Activated T-helper 1 cell treated with Interleukin-2 at 50 U/mL for 16 hours (primary cell): ENCODE data around the gene OLFM1.
"Not testable (repeated sequence)": the region's sequence is repeated elsewhere in the genome, so short reads cannot be mapped to it uniquely, and the experiment has no call there.

Source experiments
- DNase-seq: peaks from one replicate; pipeline ENCODE4 v3.0.0-alpha.2; 2020; ENCODE audit warnings: low read depth

The OLFM1 gene

DNA sequence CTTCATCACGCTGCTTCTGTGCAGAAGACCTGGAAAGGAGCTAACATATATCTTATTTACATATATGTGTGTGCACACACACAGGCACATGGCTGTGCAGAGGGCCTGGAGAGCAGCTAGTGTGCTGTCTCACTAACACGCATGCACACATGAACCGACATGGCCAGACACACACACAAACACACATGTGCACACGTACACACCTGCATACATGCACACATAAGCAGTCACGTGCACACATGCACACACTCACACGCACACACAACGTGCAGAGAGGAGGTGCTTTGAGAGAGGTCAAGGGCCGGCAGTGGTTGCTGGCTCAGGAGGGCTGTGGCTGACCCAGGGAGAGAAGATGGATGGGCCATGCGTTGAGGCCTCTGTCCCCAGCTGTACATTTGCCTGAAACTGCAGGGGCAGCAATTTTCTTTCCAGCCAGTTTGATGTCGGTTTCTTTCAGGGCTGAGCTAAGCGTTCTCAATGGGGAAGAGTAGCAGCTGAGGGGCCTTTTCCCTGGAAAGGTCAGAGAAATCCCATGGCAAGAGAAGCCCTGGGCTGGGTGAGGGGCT is 66.7 kb downstream of the OLFM1 start:
- DNase-seq: no peak

DNA sequence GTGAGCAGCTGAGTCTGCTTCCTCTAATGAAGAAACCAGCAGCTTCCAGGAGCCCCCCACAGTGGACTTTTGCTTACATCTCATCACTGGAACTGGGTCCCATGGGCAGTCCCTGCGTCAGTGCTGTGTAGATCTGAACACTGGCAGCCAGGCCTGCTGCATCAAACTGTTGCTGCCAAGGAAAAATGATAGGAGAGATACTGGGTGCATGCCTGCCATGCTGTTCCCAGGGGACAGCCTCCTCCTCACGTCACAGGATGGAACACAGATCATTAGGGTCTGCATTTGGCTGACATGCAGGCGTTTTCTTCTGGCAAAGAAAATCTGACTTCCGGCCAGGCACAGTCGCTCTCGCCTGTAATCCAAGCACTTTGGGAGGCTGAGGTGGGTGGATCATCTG is 67.9 kb downstream of the OLFM1 start:
- no peak for DNase-seq

DNA sequence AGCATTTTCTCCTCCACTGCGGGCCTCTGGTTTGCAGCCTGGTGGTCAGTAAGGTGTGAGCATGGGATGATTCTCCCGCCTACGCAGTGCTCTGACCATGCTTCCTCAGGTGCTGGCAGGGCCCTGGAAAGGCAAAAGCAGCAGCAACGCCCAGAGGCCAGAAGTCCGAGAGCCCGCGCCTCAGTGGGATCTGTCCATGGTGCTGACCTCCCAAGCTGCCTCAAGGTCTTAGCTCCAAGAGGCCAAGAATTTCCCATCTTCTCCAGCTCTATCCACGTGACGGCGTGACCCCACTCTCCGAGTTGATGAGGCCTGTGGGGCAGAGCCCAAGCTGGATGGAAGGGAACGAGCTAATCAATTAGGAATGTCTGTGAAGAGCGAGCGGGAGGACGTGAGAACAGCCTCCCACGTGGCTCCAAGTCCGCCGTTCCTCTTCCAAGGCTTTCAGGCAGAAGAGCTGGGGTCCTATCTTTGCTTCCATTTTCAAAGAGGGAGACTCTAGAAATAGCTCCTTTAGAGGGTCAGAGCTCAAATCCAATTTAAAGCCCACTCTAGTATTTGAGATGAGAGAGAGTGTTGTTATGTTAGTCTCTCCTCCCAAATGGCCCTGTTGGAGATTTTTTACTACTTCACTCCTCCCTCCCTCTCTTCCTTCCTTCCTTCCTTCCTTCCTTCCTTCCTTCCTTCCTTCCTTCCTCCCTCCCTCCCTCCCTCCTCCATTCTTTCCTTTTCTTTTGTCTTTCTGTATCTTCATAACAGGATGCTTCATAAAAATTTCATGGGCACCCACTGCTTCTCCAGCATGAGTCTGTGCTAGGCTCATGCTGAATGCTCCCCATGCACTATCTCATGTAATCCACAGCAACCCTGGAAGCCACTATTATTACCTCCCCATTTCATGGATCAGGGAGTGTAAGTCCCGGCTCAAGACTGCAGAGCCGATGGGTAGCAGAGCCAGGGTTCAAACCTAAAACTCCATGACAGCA is 69.3 kb downstream of the OLFM1 start:
- no peak for DNase-seq

DNA sequence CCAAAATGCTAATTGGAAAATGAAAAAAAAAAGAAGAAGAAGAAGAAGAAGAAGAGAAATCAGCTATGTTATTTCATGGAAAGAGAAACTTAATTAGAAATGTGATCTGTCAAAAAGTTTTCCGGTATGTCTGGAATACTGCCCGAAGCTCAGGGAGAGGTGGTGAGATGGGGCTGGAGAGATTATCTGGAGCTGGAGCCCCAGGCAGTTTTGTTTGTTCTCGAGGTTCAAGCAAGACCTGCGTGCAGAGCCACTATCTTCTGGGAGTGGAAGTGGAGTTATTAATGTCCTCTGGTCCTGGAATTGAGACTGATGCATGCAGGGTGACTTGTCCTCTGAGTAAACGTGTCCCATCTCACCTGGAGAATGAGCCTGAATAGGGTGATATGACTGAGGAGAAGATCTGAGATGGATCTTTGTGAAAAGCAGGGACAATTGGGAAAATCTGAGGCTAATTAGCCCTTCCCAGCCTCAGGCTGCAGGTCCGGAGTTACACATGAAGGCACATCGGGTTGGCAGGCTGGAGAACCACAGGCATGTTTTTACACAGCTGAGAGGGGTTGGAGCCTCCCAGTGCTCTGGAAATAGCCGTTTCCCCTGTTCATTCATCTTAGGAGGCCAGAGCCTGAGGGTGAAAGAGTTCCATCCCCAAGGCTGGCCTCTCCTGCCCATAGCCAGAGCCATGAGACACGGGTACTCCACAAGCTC is 70.5 kb downstream of the OLFM1 start:
- no peak for DNase-seq

DNA sequence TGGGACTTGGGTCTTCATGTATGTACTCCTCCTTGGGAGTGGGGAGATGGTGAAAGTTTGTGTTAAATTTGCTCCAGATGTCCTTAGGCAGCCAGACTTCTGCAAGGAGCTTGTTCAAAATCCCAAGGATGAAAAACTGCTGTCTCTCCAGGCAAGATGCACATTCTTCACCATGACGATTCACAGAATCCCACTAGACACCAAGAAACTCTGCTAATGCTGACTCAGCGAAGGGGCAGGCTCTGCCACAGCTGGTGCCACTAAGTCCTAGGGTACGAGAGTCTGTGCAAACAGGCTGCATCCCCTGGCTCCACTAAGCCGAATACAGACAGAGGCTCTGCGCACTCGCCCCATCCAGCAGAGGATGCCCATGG is 71.1 kb downstream of the OLFM1 start:
- no peak for DNase-seq

DNA sequence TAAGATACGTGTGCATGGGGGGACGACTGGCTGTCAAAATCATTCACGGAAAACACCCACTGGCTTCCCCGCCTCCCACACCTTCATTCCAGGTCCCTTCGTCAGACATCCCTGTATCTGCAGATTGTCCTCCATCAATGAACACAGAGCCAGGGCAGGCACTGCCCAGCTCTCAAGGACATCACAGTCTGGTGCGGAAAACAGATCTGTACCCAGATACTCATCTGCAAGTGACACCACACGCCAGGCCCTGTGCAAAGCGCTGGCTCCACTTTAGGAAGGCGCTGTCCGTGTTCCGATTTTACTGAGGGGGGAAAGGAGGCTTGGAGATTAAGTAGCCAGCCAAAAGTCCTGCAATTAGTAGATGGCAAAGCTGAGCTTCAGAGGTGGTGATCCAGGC is 72.3 kb downstream of the OLFM1 start:
- DNase-seq: no peak

DNA sequence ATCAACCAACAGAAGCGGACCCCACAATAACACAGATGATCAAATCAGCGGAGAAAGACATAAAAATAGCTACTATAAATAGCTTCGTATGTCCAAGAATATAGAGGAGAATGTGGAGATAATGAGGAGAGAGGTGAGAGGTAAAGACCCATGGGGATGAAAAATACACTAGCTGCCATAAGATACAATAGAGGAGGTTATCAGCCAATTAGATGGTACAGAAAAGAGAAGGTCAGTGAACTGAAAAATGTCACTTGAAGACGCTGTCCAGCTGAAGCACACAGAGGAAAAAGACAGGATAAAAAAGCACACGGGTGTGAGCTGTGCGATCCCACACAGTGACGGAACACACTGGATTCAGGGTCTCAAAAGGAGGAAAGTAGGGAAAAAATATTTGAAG is 73.4 kb downstream of the OLFM1 start:
- DNase-seq: no peak

DNA sequence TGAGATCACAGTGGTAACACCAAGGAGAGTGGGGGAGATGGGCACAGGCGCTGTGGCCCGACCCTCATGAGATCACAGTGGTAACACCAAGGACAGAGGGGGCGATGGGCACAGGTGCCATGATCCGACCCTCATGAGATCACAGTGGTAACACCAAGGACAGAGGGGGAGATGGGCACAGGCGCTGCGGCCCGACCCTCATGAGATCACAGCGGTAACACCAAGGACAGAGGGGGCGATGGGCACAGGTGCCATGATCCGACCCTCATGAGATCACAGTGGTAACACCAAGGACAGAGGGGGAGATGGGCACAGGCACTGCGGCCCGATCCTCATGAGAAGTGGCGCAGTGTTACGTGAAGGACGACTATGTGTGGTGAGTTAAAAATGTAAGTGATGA is 75.1 kb downstream of the OLFM1 start:
- not testable (repeated sequence) for DNase-seq

DNA sequence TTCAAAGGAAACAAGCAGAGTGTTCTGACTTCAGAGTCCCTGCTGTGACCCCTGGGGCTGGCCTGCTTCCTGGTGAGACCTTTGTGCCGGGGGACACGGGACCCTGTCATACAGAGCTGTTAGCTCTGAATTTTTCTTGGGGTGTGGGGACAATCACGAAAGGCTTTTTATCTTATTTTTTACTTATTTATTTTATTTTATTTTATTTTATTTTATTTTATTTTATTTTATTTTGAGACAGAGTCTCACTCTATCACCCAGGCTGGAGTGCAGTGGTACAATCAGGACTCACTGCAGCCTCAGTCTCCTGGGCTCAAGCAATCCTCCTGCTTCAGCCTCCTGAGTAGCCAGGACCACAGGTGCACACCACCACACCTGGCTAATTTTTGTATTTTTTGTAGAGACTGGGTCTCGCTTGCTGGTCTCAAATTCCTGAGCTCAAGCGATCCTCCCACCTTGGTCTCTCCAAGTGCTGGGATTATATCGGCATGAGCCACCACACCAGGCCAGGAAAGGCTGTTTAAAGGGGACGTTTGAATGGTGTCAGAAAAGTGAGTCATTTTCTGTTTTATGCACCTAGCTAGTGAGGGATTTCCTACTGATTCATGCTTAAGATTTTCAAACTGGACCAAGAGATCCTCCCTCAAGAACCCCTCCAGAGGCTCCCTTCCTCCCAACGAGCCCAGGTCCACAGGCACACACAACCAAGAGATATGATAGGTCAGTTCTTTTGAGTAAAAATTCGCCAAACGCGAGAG is 75.7 kb downstream of the OLFM1 start:
- DNase-seq: no peak

DNA sequence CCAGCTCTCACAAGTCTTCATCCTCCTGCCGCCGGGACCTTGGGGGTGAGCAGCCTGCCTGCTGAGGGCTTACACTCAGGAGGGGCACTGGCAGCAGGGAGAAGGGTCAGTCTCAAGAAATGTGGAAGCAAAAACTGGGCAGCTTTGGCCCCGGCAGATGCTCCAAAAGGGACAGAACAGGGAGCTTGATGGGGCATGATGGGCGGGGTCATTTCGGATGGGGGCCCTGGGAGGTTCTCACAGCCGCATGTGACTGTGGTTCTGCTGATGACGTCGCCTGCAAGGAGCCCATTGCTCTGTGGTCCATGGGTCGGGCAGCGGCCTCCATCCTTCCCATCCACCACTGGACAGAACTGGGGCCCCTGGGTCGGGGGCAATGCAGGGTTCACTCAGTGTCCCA is 76.6 kb downstream of the OLFM1 start:
- DNase-seq: no peak

DNA sequence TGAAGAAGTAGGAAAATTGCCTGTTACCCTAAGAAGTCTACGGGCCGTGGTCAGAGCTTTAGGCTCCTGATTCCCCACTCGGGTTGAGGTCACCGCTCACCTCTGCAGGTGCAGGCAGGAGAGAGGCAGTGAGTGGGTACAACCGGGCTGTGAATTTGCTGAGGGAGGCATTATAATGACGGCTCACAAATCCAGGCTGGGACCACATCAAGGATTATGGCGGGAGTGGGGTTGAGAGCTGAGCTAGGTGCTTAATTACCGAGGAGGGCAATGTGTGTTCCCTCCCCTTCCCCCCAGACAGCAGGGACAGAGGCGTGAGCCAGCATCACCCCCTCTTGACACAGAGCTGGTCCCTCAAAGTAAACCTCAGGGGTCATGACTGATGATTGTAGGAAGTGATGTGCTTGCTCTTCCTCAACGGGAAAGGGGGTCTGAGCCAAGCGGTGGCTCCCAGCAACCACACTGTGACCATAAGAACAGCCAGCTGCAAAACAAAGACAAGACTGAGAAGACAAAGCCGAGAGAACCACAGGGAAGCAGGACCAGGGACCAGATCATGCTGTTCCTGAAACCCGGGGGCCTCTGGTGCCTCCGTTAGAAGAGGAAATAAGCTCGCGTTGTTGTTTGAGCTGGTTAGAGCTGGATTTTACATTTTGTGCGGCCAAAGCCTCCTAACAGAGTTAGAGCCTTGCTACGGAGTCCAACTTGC is 77.7 kb downstream of the OLFM1 start:
- DNase-seq: no peak

DNA sequence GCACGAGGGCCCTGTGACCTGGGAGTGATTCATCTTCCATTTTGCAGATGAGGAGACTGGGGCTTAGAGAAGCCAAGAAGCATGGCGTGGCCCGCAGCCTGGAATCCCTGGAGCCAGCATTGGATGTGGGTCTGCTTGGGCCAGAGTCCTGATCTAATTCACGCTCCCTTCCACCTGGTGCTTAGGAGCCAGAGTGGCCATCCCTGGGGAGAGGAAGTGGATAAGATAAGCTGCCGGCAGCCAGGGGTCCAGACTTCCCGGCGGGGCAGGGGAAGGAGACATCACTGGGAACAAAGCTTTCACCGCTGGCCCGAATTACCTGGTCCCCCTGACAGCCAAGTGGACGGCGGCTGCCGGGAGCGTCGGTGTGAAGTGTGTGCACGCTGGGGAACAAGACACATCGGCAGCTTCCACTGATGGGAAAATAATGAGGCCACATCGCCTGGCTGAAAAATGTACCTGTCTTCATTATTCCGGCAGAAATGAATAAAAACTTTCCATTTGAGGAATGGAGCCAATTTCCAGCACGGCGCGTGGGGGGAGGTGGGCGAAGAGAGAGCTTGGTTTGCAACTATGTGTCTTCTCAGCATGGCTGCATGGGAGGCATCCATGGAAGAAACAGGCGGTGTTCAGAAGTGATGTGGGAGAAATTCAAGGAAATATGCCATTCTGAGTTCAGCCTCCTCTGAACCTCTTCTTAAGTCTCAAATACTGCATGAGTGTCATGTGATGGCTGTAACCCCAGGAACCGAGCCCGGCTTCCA is 78.5 kb downstream of the OLFM1 start:
- no peak for DNase-seq

DNA sequence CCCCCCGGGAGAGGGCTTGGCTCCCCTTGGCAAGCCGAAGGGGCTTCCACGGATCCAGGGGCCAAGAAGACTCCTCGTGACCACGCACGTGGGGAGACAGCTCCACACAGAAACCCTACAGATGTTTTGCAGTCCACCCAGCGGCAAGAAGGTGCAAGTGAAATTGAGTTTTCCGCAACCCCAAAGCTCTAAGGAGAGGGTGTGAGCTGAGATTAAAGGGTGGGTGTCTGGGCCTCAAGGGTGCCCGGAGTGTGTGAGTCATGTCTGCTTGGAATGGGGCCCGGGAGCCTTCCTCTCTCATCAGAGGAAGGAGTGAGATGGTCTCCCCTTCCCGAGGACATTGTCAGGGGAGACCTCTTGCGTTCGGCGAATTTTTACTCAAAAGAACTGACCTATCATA is 79.1 kb downstream of the OLFM1 start:
- no peak for DNase-seq

DNA sequence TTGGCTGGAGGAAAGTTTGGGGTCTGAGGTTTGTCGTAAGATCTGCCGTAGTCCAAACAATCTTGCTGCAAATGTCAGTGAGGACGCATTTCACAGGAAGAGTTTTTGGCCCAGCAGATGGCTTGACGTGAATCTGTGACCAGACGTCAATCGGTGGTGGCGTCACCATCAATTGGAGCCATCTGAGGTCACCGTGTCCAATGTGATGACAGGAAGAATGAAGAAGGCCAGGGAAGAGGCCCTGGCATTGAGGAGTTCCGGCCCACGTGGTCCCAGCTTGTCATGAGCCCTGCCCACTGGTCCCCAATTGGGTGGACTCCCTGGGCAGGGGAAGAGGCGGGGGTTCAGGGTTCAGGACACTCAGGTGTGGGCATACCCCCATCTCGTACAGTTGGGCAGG is 79.9 kb downstream of the OLFM1 start:
- DNase-seq: no peak

DNA sequence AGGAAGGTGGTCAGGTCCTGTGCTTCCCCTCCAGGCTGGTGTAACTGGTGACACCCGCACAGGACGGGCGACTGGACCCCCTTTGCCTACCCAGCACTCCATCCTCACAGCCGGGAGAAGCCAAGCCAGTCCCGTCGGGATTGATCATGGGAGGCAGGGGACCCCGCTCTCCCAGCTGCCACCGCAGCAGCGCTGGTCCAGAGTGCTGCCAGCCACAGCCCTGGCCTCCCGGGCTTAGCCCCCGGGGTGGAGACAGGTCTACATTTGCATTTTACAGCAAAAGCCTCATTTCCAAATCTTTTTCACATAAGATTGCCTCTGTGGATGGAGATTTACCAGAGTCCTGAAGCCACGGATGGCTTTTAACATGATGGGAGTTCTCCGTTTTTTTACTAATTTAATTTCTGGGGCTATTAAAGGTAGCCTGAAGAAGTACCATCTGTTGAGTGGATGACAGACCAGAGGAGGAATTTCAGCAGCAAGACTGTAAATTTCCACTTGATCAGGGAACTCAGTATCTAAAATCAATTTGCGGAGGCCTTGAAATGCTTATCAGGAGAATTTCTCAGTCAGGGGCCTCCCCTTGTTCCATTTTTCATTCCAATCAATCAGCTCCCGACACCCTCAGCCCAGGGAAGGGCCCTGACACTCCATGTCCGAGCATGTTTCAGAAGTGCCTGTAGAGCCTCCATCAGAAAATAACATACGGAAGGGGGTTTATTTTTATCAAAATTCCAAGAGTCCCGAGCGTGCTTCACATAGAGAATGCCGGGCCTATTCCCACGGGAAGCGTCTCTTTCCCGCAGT is 80.6 kb downstream of the OLFM1 start:
- no peak for DNase-seq

DNA sequence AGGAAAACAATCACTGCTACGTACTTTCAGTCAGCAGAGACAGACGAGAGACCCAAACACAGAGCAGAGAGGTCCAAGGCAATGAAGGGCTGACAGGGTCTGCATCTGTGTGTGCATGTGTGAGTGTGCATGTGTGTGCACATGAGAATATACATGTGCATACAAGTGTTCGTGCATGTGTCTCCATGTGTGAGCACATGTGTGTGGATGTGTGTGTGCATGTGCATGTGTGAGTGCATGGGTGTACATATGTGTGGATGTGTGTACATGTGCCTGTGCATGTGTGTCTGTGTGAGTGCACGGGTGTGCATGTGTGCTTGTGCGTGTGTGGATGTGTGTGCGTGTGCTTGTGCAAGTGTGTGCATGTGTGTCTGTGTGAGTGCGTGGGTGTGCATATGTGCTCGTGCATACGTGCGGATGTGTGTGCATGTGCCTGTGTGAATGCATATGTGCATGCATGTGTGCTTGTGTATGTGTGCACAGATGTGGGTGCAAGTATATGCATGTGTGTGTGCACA is 82.3 kb downstream of the OLFM1 start:
- no peak for DNase-seq

DNA sequence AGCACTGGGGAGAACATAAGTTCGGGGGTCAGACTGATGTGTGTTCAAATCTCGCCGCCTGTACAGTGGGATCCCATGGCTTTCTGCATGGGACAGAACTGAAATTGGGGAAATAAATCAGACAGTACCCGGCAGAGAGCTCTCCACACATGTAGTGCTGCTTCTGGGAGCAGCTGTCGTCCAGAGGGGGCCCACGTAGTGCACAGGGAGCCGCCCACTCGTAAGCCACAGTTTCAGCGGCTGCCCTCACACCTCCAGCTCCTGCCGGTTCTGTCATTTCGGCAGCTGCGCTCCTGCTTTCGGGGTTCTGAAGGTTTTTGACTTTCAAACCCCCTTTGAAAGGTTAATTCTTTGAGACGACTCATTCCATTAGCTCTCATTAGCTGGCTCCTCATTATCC is 83.1 kb downstream of the OLFM1 start:
- no peak for DNase-seq
